GM23338 (cell line): ENCODE data around the gene CYB5B. TPM values are rescaled to one million over a fixed set of nuclear protein-coding genes. Genes with fewer than 3 reads are reported as not detected.

Experiments
- ATAC-seq: fragments of 200-7000 bp; cut with Tn5 transposase; 3 replicates; pipeline ENCODE4 v1.9.1; 2020
- DNase-seq: peaks from one replicate; pipeline ENCODE4 v3.0.0-alpha.2; 2015; ENCODE audit warnings: low spot score
- H2AFZ ChIP-seq: fragments of 200-600 bp; sonication (generic); 2 replicates; pipeline ENCODE4 v1.8.0; 2016; ENCODE audit warnings: antibody characterized with exemption, mild to moderate bottlenecking, moderate library complexity
- H3F3A ChIP-seq: fragments of 200-600 bp; sonication (generic); replicated peaks from 2 replicates; pipeline ENCODE4 v1.8.0; 2017; ENCODE audit warnings: antibody characterized with exemption, mixed run types, low read depth
- H3K27ac ChIP-seq: fragments of 200-600 bp; sonication (generic); 2 replicates; pipeline ENCODE4 v1.6.1; 2016; ENCODE audit warnings: low read depth
- H3K27me3 ChIP-seq: fragments of 200-600 bp; sonication (generic); 2 replicates; pipeline ENCODE4 v1.8.0; 2016; ENCODE audit warnings: mild to moderate bottlenecking, mixed run types, moderate library complexity; ENCODE audit not compliant: insufficient read depth
- H3K36me3 ChIP-seq: fragments of 200-600 bp; sonication (generic); 2 replicates; pipeline ENCODE4 v1.8.0; 2016; ENCODE audit warnings: mild to moderate bottlenecking; ENCODE audit not compliant: insufficient read depth
- H3K4me1 ChIP-seq: fragments of 200-600 bp; sonication (generic); 2 replicates; pipeline ENCODE4 v1.8.0; 2016; ENCODE audit warnings: mild to moderate bottlenecking, moderate library complexity; ENCODE audit not compliant: insufficient read depth
- H3K4me2 ChIP-seq: fragments of 200-600 bp; sonication (generic); 2 replicates; pipeline ENCODE4 v1.7.1; 2017; ENCODE audit warnings: mixed run types
- H3K4me3 ChIP-seq: fragments of 200-600 bp; sonication (generic); 2 replicates; pipeline ENCODE4 v1.6.1; 2016; ENCODE audit warnings: mixed run types
- H3K79me2 ChIP-seq: fragments of 200-600 bp; sonication (generic); replicated peaks from 2 replicates; pipeline ENCODE4 v1.8.0; 2017; ENCODE audit warnings: mild to moderate bottlenecking; ENCODE audit not compliant: insufficient read depth
- H3K9me2 ChIP-seq: fragments of 200-600 bp; sonication (generic); 2 replicates; pipeline ENCODE4 v1.8.0; 2017; ENCODE audit not compliant: insufficient read depth
- H4K20me1 ChIP-seq: fragments of 200-600 bp; sonication (generic); replicated peaks from 2 replicates; pipeline ENCODE4 v1.8.0; 2017; ENCODE audit warnings: mild to moderate bottlenecking; ENCODE audit not compliant: insufficient read depth
- H3K27ac Mint-ChIP-seq: 2 replicates; pipeline ENCODE4 v1.8.0; 2020; ENCODE audit warnings: inconsistent platforms, mild to moderate bottlenecking, moderate library complexity, mixed read lengths
- H3K27me3 Mint-ChIP-seq: 3 replicates; pipeline ENCODE4 v1.8.0; 2022; ENCODE audit warnings: low read depth, mild to moderate bottlenecking, moderate library complexity, mixed read lengths, inconsistent platforms; ENCODE audit not compliant: insufficient read depth, poor library complexity
- H3K36me3 Mint-ChIP-seq: 3 replicates; pipeline ENCODE4 v1.8.0; 2021; ENCODE audit warnings: low read depth, mild to moderate bottlenecking, inconsistent platforms, moderate library complexity, mixed read lengths
- H3K4me1 Mint-ChIP-seq: 3 replicates; pipeline ENCODE4 v1.8.0; 2020; ENCODE audit warnings: mild to moderate bottlenecking, inconsistent platforms, mixed read lengths
- H3K4me3 Mint-ChIP-seq: 3 replicates; pipeline ENCODE4 v1.8.0; 2021; ENCODE audit warnings: moderate library complexity, mild to moderate bottlenecking, inconsistent platforms, mixed read lengths
- H3K9me3 Mint-ChIP-seq: 3 replicates; pipeline ENCODE4 v1.8.0; 2020; ENCODE audit warnings: moderate library complexity, mild to moderate bottlenecking, inconsistent platforms, mixed read lengths
- CREB1 ChIP-seq: fragments of 250-450 bp; sonication (Bioruptor Pico); IDR thresholded peaks from 2 replicates; pipeline ENCODE4 v1.5.0; 2020; ENCODE audit warnings: low read depth, mild to moderate bottlenecking, moderate library complexity
- CTCF ChIP-seq, 2 experiments: fragments of 200-600 bp in 1 of 2; sonication (generic) in 1 of 2; conservative IDR thresholded peaks; 2 replicates each; pipeline versions ENCODE4 v1.5.1 to v1.6.1; 2016 to 2017; ENCODE audit warnings: antibody characterized with exemption in 2 of 2, low read depth in 2 of 2, mild to moderate bottlenecking in 2 of 2, moderate library complexity in 1 of 2
- EZH2 ChIP-seq: fragments of 200-600 bp; sonication (generic); IDR thresholded peaks from one replicate; pipeline ENCODE4 v1.8.0; 2017; ENCODE audit warnings: antibody characterized with exemption, mild to moderate bottlenecking, low read depth; ENCODE audit not compliant: unreplicated experiment
- EZH2phosphoT487 ChIP-seq: fragments of 200-600 bp; sonication (generic); IDR thresholded peaks from one replicate; pipeline ENCODE4 v1.8.1; 2018; ENCODE audit warnings: antibody characterized with exemption; ENCODE audit not compliant: unreplicated experiment
- POLR2AphosphoS5 ChIP-seq: IDR thresholded peaks from 2 replicates; pipeline ENCODE4 v1.6.1; 2016; ENCODE audit warnings: antibody characterized with exemption, low read depth
- REST ChIP-seq: IDR thresholded peaks from one replicate; pipeline ENCODE4 v1.6.1; 2018; ENCODE audit warnings: antibody characterized with exemption; ENCODE audit not compliant: unreplicated experiment
- ZNF114 ChIP-seq: fragments of 250-450 bp; sonication (Bioruptor Pico); IDR thresholded peaks from 2 replicates; pipeline ENCODE4 v1.5.0; 2020; ENCODE audit warnings: mild to moderate bottlenecking, moderate library complexity
- ZNF331 ChIP-seq: fragments of 250-450 bp; sonication (Bioruptor Pico); IDR thresholded peaks from 2 replicates; pipeline ENCODE4 v1.5.0; 2020; ENCODE audit warnings: low read depth, mild to moderate bottlenecking, moderate library complexity
- polyA plus RNA-seq: library from polyadenylated mRNA; unstranded; fragments of >200 nt; fragmentation: Nextera tagmentation; extraction: Ambion mirVana; gene quantifications from 2 replicates; pipeline ENCODE4 v1.2.1, GENCODE V29; 2016
- total RNA-seq: library from RNA; depleted of rRNA; stranded (reverse); fragments of >200 nt; shearing (Covaris generic); gene quantifications from 2 replicates; pipeline ENCODE4 v1.2.3, GENCODE V29; 2014

CYB5B gene
- total and polyA plus RNA-seq, 2 experiments from 2014 or later: 72.0 to 110 TPM

DNA sequence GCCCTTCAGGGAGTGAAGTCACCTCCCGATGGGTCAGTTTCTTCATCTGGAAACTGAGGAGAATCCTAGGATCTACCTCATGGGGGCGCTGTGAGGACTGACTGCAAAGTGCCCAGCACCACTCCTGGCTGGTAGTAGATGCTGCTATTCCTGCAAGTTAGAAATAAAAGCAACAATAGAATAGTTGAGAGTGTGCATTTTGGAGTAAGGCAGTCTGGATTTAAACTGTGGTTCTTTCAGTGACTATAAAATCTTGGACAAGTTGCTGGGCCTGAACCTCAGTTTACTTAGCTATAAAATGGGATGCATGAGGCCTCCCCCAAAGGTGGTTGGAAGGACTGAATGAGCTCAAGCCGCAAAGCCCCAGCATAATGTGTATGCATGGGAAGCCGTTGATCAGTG, 70.6 kb downstream of the CYB5B start:
- Histone ChIP-seq H3K27me3 (no peaks in the 10 kb centered on the region), H3F3A (no peaks in the 10 kb centered on the region), H3K36me3 (no peaks in the 10 kb centered on the region), H3K79me2 (no peaks in the 10 kb centered on the region), H3K4me2 (no peak overlapping the region), H3K4me1 (no peaks in the 10 kb centered on the region), H3K4me3 (no peak overlapping the region), H3K9me2 (no peaks in the 10 kb centered on the region), H4K20me1 (no peaks in the 10 kb centered on the region), H3K27ac (no peak overlapping the region), H2AFZ (no peak overlapping the region)
- TF ChIP-seq EZH2phosphoT487 (no peak), CTCF (conservative IDR thresholded peaks at IDR 0.05; ENCODE audit: low read depth in 2 of 2) (peak; percentile 84)
- peaks cover 14% of the 10 kb centered on the region for H3K4me1 Mint-ChIP-seq
- peaks cover 17% of the 10 kb centered on the region for H3K27me3 Mint-ChIP-seq
- H3K36me3 Mint-ChIP-seq: no peaks in the 10 kb centered on the region
- H3K9me3 Mint-ChIP-seq: no peaks in the 10 kb centered on the region; the same call in 2 of the 3 replicates
- H3K4me3 Mint-ChIP-seq: no peak overlapping the region
- DNase-seq (peak; percentile 86), ATAC-seq (peak; percentile 86)
- H3K27ac Mint-ChIP-seq: no peak overlapping the region

DNA sequence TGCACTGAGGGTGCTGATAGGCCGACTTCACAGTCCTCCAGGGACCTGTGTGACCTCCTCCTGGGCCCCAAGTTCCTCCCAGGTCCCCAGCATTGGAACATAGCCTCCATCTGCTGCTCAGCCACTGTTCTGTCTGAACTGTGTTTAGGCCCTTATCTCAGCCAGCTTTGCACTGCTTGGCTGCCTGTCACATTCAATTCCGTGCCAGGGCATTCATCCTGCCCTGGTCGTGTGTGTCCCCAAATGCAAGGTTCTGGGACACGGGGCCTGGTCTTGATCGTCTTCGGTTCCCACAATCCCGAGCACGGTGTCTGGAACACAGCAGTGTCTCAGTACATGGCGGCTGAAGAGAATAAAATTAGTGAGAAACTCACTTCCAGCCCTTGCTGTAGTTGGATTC, 71.4 kb downstream of the CYB5B start:
- peak overlapping the region; percentile 32; the same call in 1 of the 2 replicates for H2AFZ ChIP-seq
- H3K27me3 Mint-ChIP-seq: peaks cover 17% of the 10 kb centered on the region
- H3K9me3 Mint-ChIP-seq: no peaks in the 10 kb centered on the region; the same call in 2 of the 3 replicates
- H3K4me1 Mint-ChIP-seq: peaks cover 14% of the 10 kb centered on the region
- H3K4me3 ChIP-seq: no peak overlapping the region
- H3K4me2 ChIP-seq: no peak overlapping the region
- no peaks in the 10 kb centered on the region for H3K4me1 ChIP-seq
- no peak overlapping the region for H3K4me3 Mint-ChIP-seq
- H3K27ac ChIP-seq: no peak overlapping the region
- H3K27me3 ChIP-seq: no peaks in the 10 kb centered on the region
- H3K36me3 Mint-ChIP-seq: no peaks in the 10 kb centered on the region
- TF ChIP-seq CTCF (conservative IDR thresholded peaks at IDR 0.05; ENCODE audit: low read depth in 2 of 2): no peak
- no peak for ATAC-seq
- H3K9me2 ChIP-seq: no peaks in the 10 kb centered on the region
- H3K27ac Mint-ChIP-seq: no peak overlapping the region
- DNase-seq: no peak
- H3F3A ChIP-seq: no peaks in the 10 kb centered on the region
- H3K79me2 ChIP-seq: no peaks in the 10 kb centered on the region
- H3K36me3 ChIP-seq: no peaks in the 10 kb centered on the region
- H4K20me1 ChIP-seq: no peaks in the 10 kb centered on the region

DNA sequence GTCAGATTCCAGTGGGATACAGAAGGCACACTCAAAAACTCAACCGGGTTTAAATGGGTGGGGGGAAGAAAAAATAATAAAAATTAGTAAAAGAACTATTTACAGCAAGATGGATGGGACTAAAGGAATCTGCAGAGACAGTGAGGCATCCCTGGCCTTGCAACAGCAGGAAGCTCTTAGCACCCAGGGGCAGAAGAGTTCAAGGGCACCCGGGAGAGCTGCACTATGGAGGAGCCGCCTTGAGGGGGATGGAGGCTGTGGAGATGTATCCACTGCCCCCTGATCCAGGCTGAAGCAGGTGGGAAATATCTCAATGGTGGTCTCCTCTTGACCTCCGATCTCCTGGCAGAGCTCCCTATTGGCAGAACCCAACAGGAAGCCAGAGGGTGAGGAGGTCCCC, 72.0 kb downstream of the CYB5B start:
- no peak overlapping the region for H3K27ac Mint-ChIP-seq
- H3K4me3 Mint-ChIP-seq: no peak overlapping the region
- H3K27me3 Mint-ChIP-seq: peaks cover 17% of the 10 kb centered on the region
- H4K20me1 ChIP-seq: no peaks in the 10 kb centered on the region
- no peaks in the 10 kb centered on the region for H3K36me3 Mint-ChIP-seq
- H3K27me3 ChIP-seq: no peaks in the 10 kb centered on the region
- H3K27ac ChIP-seq: no peak overlapping the region
- H3K4me2 ChIP-seq: no peak overlapping the region
- H3K36me3 ChIP-seq: no peaks in the 10 kb centered on the region
- H3K9me2 ChIP-seq: no peaks in the 10 kb centered on the region
- H3K4me1 Mint-ChIP-seq: peaks cover 14% of the 10 kb centered on the region
- no peaks in the 10 kb centered on the region for H3K4me1 ChIP-seq
- H2AFZ ChIP-seq: no peak overlapping the region
- no peaks in the 10 kb centered on the region for H3F3A ChIP-seq
- no peaks in the 10 kb centered on the region for H3K79me2 ChIP-seq
- no peak overlapping the region for H3K4me3 ChIP-seq
- no peaks in the 10 kb centered on the region; the same call in 2 of the 3 replicates for H3K9me3 Mint-ChIP-seq
- DNase-seq (no peak), ATAC-seq (no peak)
- no peak for TF ChIP-seq REST
- no peak for TF ChIP-seq CREB1
- no peak for TF ChIP-seq POLR2AphosphoS5
- no peak for TF ChIP-seq ZNF114 (CRISPR knock-in tag)
- TF ChIP-seq EZH2: no peak
- no peak for TF ChIP-seq ZNF331
- no peak for TF ChIP-seq CTCF (conservative IDR thresholded peaks at IDR 0.05; ENCODE audit: low read depth in 2 of 2)
